Lower leg skin (tissue), 3 donors: Measurements from ENCODE around the gene ABLIM1.

Experiments
- CTCF ChIP-seq, 3 donors: fragments of 450-650 bp; IDR thresholded peaks; one replicate each; pipeline ENCODE4 v1.5.1; 2016; ENCODE audit warnings: antibody characterized with exemption in 3 of 3, mild to moderate bottlenecking in 3 of 3, moderate library complexity in 2 of 3
- POLR2A ChIP-seq, 2 donors: fragments of 450-650 bp; IDR thresholded peaks; one replicate each; pipeline ENCODE4 v1.6.1; 2016 to 2017; ENCODE audit warnings: antibody characterized with exemption in 2 of 2, mild to moderate bottlenecking in 1 of 2, moderate library complexity in 1 of 2

- TF ChIP-seq CTCF (IDR thresholded peaks at IDR 0.05) (no peak), POLR2A (IDR thresholded peaks at IDR 0.05) (no peak)
Measured at GRCh38 chr10:114616516-114616915, 41.6 kb downstream of the ABLIM1 start.
